ENCODE results near the gene TP53AIP1.

GRCh38 chr11:128901653-128902514 is 40.8 kb downstream of the TP53AIP1 start:
- TF ChIP-seq CTCF (conservative IDR thresholded peaks at IDR 0.05; ENCODE audit: low read depth, low read length) (no peak), EZH2 (IDR thresholded peaks at IDR 0.05; ENCODE audit: borderline replicate concordance, low read depth, low read length, poor library complexity, severe bottlenecking) (no peak)

All from A673 (cell line).